Esophagus muscularis mucosa (tissue), 4 donors: ENCODE results near the gene ADGRV1. TPM values are rescaled to one million over a fixed set of nuclear protein-coding genes. Genes with fewer than 3 reads are reported as not detected.

Experiments
- DNase-seq: peaks from one replicate; pipeline ENCODE4 v3.0.0-alpha.2; 2017; ENCODE audit errors: extremely low spot score
- H3K27ac ChIP-seq, 4 donors: fragments of 200-600 bp; sonication (generic); replicated peaks in 1 of 4; 1 replicate in 3 of 4; 2 replicates in 1 of 4; pipeline ENCODE4 v1.5.1; 2016 to 2019; ENCODE audit warnings: mild to moderate bottlenecking in 1 of 4
- H3K27me3 ChIP-seq, 4 donors: fragments of 200-600 bp; sonication (generic); one replicate each; pipeline versions ENCODE4 v1.5.1 to v1.6.0; 2016 to 2019
- H3K36me3 ChIP-seq, 4 donors: fragments of 200-600 bp; sonication (generic); one replicate each; pipeline ENCODE4 v1.5.1; 2016 to 2019
- H3K4me1 ChIP-seq, 4 donors: fragments of 200-600 bp; sonication (generic); one replicate each; pipeline ENCODE4 v1.5.1; 2016 to 2019
- H3K4me3 ChIP-seq, 4 donors: fragments of 200-600 bp; sonication (generic); 1 replicate in 2 of 4; 2 replicates in 2 of 4; pipeline ENCODE4 v1.5.1; 2016 to 2019; ENCODE audit warnings: mild to moderate bottlenecking in 4 of 4, moderate library complexity in 1 of 4
- H3K9me3 ChIP-seq, 4 donors: fragments of 200-600 bp; sonication (generic); 1 replicate in 3 of 4; 2 replicates in 1 of 4; pipeline ENCODE4 v1.5.1; 2016 to 2019
- EP300 ChIP-seq: sonication (generic); formaldehyde crosslinking; IDR thresholded peaks from one replicate; pipeline ENCODE4 v1.6.1; 2017; ENCODE audit warnings: antibody characterized with exemption
- POLR2A ChIP-seq: fragments of 450-650 bp; IDR thresholded peaks from one replicate; pipeline ENCODE4 v1.6.1; 2017; ENCODE audit warnings: antibody characterized with exemption, moderate library complexity, mild to moderate bottlenecking, low read depth
- POLR2AphosphoS5 ChIP-seq, 2 donors: sonication (generic); formaldehyde crosslinking; IDR thresholded peaks; one replicate each; pipeline ENCODE4 v1.6.1; 2017; ENCODE audit warnings: antibody characterized with exemption in 2 of 2
- WGBS: methylation state at CpG from one replicate; pipeline ENCODE4 v1.1.5; 2018; 5-methylcytosine and 5-hydroxymethylcytosine counted together
- intact Hi-C: fragments of 100-400 bp; cut with DNase I; formaldehyde crosslinking; loops from one replicate; pipeline ENCODE4 v1.15.1; 2023
- total RNA-seq, 4 donors: library from RNA; depleted of rRNA; stranded (reverse); fragments of >200 nt; gene quantifications; one replicate each; pipeline versions ENCODE4 v1.1.0 to v1.2.1, GENCODE V29; 2016
- TF ChIP-seq, protein P1 (sequence below), 3 experiments: fragments of 200-600 bp in 2 of 3; fragments of 450-650 bp in 1 of 3; sonication (generic) in 2 of 3; IDR thresholded peaks; one replicate each; pipeline ENCODE4 v1.5.1; 2017 to 2019; ENCODE audit warnings: antibody characterized with exemption in 3 of 3, mild to moderate bottlenecking in 2 of 3, moderate library complexity in 1 of 3

Gene ADGRV1
- total RNA-seq, 4 donors from 2014 or later: 0.42 to 1.4 (median 0.54) TPM

DNA sequence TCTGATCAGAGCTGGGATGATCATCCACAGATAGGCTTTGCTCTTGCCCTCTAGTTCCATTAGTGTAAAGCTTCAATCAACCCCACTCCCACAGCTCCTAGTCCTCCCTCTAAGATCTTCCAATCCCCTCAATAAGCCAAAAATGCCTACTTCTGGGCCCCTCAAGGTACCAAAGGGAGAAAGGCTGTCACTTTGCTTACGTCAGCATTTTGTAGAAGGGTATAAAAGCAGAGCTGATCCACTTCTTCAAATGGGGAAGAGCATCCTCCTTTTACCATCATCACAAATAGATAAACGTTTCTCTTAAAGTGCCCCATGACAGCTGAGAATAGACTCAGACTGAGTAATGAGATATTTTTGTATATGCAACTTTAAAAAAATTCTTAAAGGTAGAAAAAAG, 13.1 kb upstream of the ADGRV1 start:
- H3K4me3 ChIP-seq: no peak overlapping the region
- 83% methylated on average over 2 of the region's 2 CpGs for WGBS
- no peaks in the 10 kb centered on the region for H3K36me3 ChIP-seq
- H3K9me3 ChIP-seq: no peaks in the 10 kb centered on the region
- no peak for DNase-seq
- H3K27ac ChIP-seq: no peak overlapping the region
- H3K27me3 ChIP-seq: peaks cover 0 to 5% (median 0%) of the 10 kb centered on the region in 4 donors
- H3K4me1 ChIP-seq: no peaks in the 10 kb centered on the region
- TF ChIP-seq, protein P1, sequence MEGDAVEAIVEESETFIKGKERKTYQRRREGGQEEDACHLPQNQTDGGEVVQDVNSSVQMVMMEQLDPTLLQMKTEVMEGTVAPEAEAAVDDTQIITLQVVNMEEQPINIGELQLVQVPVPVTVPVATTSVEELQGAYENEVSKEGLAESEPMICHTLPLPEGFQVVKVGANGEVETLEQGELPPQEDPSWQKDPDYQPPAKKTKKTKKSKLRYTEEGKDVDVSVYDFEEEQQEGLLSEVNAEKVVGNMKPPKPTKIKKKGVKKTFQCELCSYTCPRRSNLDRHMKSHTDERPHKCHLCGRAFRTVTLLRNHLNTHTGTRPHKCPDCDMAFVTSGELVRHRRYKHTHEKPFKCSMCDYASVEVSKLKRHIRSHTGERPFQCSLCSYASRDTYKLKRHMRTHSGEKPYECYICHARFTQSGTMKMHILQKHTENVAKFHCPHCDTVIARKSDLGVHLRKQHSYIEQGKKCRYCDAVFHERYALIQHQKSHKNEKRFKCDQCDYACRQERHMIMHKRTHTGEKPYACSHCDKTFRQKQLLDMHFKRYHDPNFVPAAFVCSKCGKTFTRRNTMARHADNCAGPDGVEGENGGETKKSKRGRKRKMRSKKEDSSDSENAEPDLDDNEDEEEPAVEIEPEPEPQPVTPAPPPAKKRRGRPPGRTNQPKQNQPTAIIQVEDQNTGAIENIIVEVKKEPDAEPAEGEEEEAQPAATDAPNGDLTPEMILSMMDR (IDR thresholded peaks at IDR 0.05): no peak
- TF ChIP-seq POLR2A (no peak), EP300 (no peak), POLR2AphosphoS5 (IDR thresholded peaks at IDR 0.05) (no peak)
- intact Hi-C loops: no loop called here

DNA sequence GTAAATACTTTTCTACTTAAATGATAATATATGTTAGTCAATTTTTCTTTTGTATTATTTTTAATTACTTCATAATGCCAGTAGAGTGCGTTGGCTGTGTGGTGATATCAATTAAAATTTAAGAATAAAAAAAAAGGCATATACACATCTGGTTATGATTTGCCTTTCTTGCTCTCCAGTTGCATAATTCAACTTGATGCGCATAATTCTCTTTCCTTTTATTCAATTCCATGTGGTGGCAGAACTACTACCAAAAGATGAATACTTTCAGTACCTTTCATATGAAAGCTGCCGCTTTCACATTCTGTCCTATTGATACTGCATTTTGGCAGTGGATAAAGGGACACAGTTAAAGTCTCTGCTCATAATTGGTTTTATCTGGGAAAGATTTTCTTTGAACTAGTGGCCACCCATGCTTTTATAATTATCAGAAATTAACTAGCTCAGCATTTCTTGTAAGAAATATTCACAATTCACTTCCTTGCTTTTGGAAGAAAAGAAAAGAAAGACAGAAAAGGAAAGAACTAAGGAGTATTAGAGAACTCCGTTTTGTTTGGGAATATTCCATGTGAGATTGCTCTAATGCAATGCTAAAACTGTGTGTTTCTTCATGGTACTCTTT, 12.3 kb upstream of the ADGRV1 start:
- intact Hi-C loops: no loop called here
- Histone ChIP-seq H3K27ac (no peak overlapping the region), H3K27me3 (peaks cover 0 to 8% (median 0%) of the 10 kb centered on the region in 4 donors), H3K9me3 (no peaks in the 10 kb centered on the region), H3K4me3 (no peak overlapping the region), H3K36me3 (no peaks in the 10 kb centered on the region), H3K4me1 (no peaks in the 10 kb centered on the region)
- DNase-seq: no peak
- 79% methylated on average over 4 of the region's 4 CpGs for WGBS
- no peak for TF ChIP-seq POLR2A
- no peak for TF ChIP-seq EP300
- TF ChIP-seq, protein P1 (IDR thresholded peaks at IDR 0.05): no peak
- no peak for TF ChIP-seq POLR2AphosphoS5 (IDR thresholded peaks at IDR 0.05)

DNA sequence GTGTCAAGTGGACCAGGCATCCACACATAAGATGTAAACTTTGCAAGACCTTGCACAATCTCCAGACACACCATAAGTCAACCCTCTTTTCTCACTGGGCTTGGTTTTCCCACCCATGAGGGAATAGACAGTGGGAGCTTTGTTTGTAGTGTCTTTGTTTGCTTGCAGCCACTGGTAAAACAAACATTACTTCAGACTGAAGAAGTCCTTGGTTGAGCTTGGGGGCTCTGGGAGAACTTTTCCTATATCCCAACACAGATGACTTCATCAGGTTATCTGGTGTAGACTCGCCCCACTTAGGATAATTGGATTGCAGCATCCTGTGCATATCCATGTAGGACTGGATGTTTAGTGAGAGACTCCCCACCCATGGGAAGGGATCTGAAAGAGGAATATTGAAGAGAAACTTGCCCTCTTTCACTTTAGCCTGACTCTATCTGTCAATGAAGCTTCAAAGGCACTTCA, 11.5 kb upstream of the ADGRV1 start:
- 83% methylated on average over 1 of the region's 1 CpG for WGBS
- H3K4me3 ChIP-seq: no peak overlapping the region
- intact Hi-C loops: no loop called here
- no peak for DNase-seq
- no peaks in the 10 kb centered on the region for H3K4me1 ChIP-seq
- H3K9me3 ChIP-seq: no peaks in the 10 kb centered on the region
- H3K36me3 ChIP-seq: no peaks in the 10 kb centered on the region
- TF ChIP-seq POLR2AphosphoS5 (IDR thresholded peaks at IDR 0.05) (no peak), POLR2A (no peak), EP300 (no peak)
- TF ChIP-seq, protein P1 (IDR thresholded peaks at IDR 0.05): no peak
- no peak overlapping the region for H3K27ac ChIP-seq
- H3K27me3 ChIP-seq: peaks cover 0 to 8% (median 0%) of the 10 kb centered on the region in 4 donors

DNA sequence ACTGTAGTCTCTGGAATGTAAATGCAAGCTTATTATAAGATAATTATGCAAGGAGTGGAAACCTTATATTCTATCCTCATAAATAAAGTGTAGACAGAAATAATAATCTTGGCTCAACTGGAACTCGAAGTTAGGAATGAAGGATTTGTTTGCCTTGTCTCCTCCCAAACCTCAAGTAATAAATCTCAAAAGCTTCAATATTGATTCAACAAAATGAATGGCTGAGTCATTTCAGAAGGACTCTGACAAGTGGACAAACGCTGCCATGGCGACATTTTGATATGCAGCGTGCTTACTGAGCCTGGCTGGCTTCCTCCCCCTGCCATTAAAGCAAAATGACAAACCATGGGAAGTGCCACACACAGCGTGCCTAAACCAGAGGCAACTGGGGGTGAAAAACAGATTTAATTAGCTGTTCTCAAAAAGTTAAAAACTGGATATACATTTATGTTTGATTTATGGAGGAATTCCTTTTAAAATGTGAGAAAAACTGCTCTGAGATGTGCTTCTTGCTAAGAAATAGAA, 10.5 kb upstream of the ADGRV1 start:
- no peak overlapping the region for H3K27ac ChIP-seq
- no peak for DNase-seq
- H3K4me1 ChIP-seq: no peaks in the 10 kb centered on the region
- H3K9me3 ChIP-seq: no peaks in the 10 kb centered on the region
- intact Hi-C loops: no loop called here
- no peak for TF ChIP-seq POLR2AphosphoS5 (IDR thresholded peaks at IDR 0.05)
- TF ChIP-seq EP300: no peak
- TF ChIP-seq, protein P1 (IDR thresholded peaks at IDR 0.05): no peak
- no peak for TF ChIP-seq POLR2A
- H3K27me3 ChIP-seq: peaks cover 0 to 13% (median 0%) of the 10 kb centered on the region in 4 donors
- H3K4me3 ChIP-seq: no peak overlapping the region
- no peaks in the 10 kb centered on the region for H3K36me3 ChIP-seq
- WGBS: 48% methylated on average over 5 of the region's 5 CpGs

DNA sequence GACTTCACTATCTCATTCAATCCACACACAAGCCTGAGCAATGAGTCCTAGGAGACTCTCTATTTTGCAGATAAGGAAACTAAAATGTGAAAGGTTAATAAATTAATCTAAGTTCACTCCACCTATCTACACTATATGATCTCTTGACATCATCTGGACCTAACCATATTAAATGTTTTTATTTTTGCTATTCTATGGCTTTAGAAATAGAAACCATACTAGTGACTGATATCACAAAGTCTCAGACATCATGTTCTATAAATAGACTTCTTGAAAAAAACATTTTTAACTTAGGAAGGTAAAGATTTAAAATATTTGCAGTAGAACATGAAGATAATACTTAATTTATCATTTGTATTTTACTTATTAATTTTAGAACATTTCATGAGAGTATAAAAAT, 9.4 kb upstream of the ADGRV1 start:
- H3K4me3 ChIP-seq: no peak overlapping the region

More for the DNA sequence above, 9.4 kb upstream of the ADGRV1 start:
- intact Hi-C loops: no loop called here
- H3K36me3 ChIP-seq: no peaks in the 10 kb centered on the region
- H3K4me1 ChIP-seq: no peaks in the 10 kb centered on the region
- H3K9me3 ChIP-seq: no peaks in the 10 kb centered on the region
- peaks cover 0 to 10% (median 0%) of the 10 kb centered on the region in 4 donors for H3K27me3 ChIP-seq
- no peak for DNase-seq
- H3K27ac ChIP-seq: no peak overlapping the region
- no peak for TF ChIP-seq POLR2A
- TF ChIP-seq, protein P1 (IDR thresholded peaks at IDR 0.05): no peak
- TF ChIP-seq EP300: no peak
- TF ChIP-seq POLR2AphosphoS5 (IDR thresholded peaks at IDR 0.05): no peak
